H1 (cell line): ENCODE data around the gene SLC3A2. TPM values are rescaled to one million over a fixed set of nuclear protein-coding genes. Genes with fewer than 3 reads are reported as not detected.

Experiments used
- CTCF ChIA-PET: fragments of 300-600 bp; sonication (Branson Sonifier 250); formaldehyde crosslinking; loops from one replicate; lab custom pipeline; 2021; ENCODE audit not compliant: partially characterized antibody; lab: Charles Lee
- POLR2A ChIA-PET: fragments of 300-600 bp; sonication (Branson Sonifier 250); formaldehyde crosslinking; loops from one replicate; lab custom pipeline; 2021; ENCODE audit warnings: inconsistent platforms; ENCODE audit not compliant: partially characterized antibody; lab: Charles Lee
- DNase-seq, 2 experiments: peaks; one replicate each; pipeline versions ENCODE4 v3.0.0 to v3.0.0-alpha.2; 2010 to 2022; ENCODE audit warnings: low spot score in 2 of 2, low read depth in 1 of 2, mixed read lengths in 1 of 2
- FAIRE-seq: peaks from 2 replicates; lab custom pipeline; 2011; peaks lifted over from hg19 to GRCh38; lab: Jason Lieb, UNC
- H2AFZ ChIP-seq: 2 replicates; pipeline ENCODE4 v1.8.1; 2012; ENCODE audit warnings: low read length, inconsistent platforms
- H2AK5ac ChIP-seq: 2 replicates; pipeline ENCODE4 v1.6.1; 2013; ENCODE audit warnings: low read depth, low read length
- H2BK120ac ChIP-seq: replicated peaks from 2 replicates; pipeline ENCODE3; 2013; ENCODE audit warnings: low read depth, low read length, inconsistent platforms
- H2BK12ac ChIP-seq: 2 replicates; pipeline ENCODE4 v1.6.1; 2013; ENCODE audit warnings: low read depth, low read length
- H2BK15ac ChIP-seq: 2 replicates; pipeline ENCODE4 v1.6.1; 2013; ENCODE audit warnings: low read length
- H2BK20ac ChIP-seq: 2 replicates; pipeline ENCODE4 v1.6.1; 2013; ENCODE audit warnings: low read length
- H2BK5ac ChIP-seq: 2 replicates; pipeline ENCODE4 v1.6.1; 2013; ENCODE audit warnings: low read depth, low read length
- H3K14ac ChIP-seq: 2 replicates; pipeline ENCODE4 v1.6.1; 2013; ENCODE audit warnings: inconsistent platforms; ENCODE audit not compliant: insufficient read length
- H3K18ac ChIP-seq: 2 replicates; pipeline ENCODE4 v1.6.1; 2013; ENCODE audit warnings: low read length; ENCODE audit errors: extremely low read depth
- H3K23ac ChIP-seq: 2 replicates; pipeline ENCODE4 v1.6.1; 2013; ENCODE audit warnings: inconsistent platforms; ENCODE audit not compliant: insufficient read length
- H3K23me2 ChIP-seq: 2 replicates; pipeline ENCODE4 v1.6.1; 2013; ENCODE audit warnings: low read depth, low read length
- H3K27ac ChIP-seq: 2 replicates; pipeline ENCODE4 v1.6.1; 2011; ENCODE audit warnings: low read depth, low read length, inconsistent platforms
- H3K27me3 ChIP-seq, 4 experiments: replicated peaks in 1 of 4; 1 replicate in 1 of 4; 2 replicates in 3 of 4; pipeline versions ENCODE4 v1.6.1 to v1.8.1; 2011 to 2013; ENCODE audit warnings: low read length in 3 of 4, mild to moderate bottlenecking in 3 of 4, inconsistent platforms in 2 of 4, mixed read lengths in 2 of 4, moderate library complexity in 1 of 4; ENCODE audit not compliant: control insufficient read depth in 3 of 4, insufficient read depth in 3 of 4; ENCODE audit errors: extremely low read depth in 1 of 4
- H3K36me3 ChIP-seq, 4 experiments: 2 replicates each; pipeline versions ENCODE4 v1.6.1 to v1.8.1; 2011 to 2013; ENCODE audit warnings: mild to moderate bottlenecking in 4 of 4, low read length in 3 of 4, moderate library complexity in 2 of 4, control low read depth in 1 of 4, inconsistent platforms in 1 of 4; ENCODE audit not compliant: insufficient read depth in 4 of 4, control insufficient read depth in 2 of 4
- H3K4ac ChIP-seq: replicated peaks from 2 replicates; pipeline ENCODE3; 2013; ENCODE audit warnings: low read length, low read depth, mixed read lengths, inconsistent platforms; ENCODE audit not compliant: insufficient read length
- H3K4me1 ChIP-seq, 4 experiments: replicated peaks in 1 of 4; 1 replicate in 1 of 4; 2 replicates in 3 of 4; pipeline versions ENCODE4 v1.6.1 to v1.8.1; 2011 to 2013; ENCODE audit warnings: low read length in 3 of 4, inconsistent platforms in 2 of 4, mixed read lengths in 1 of 4; ENCODE audit not compliant: insufficient read depth in 4 of 4, control insufficient read depth in 3 of 4
- H3K4me2 ChIP-seq, 2 experiments: 2 replicates each; pipeline versions ENCODE4 v1.6.1 to v1.8.1; 2011 to 2013; ENCODE audit warnings: low read depth in 2 of 2, low read length in 2 of 2, control low read depth in 1 of 2, inconsistent platforms in 1 of 2, mild to moderate bottlenecking in 1 of 2; ENCODE audit not compliant: insufficient read depth in 1 of 2
- H3K4me3 ChIP-seq, 4 experiments: fragments of 200-600, 300-600 bp in 1 of 4; sonication (generic), shearing (Covaris generic), sonication (Bioruptor Twin) in 1 of 4; 2 replicates each; pipeline versions ENCODE4 v1.5.1 to v1.8.1; 2011 to 2016; ENCODE audit warnings: low read length in 4 of 4, low read depth in 3 of 4, control low read depth in 2 of 4, inconsistent platforms in 2 of 4, mild to moderate bottlenecking in 2 of 4, mixed read lengths in 1 of 4, moderate library complexity in 1 of 4; ENCODE audit not compliant: insufficient read depth in 2 of 4; ENCODE audit errors: extremely low read depth in 1 of 4
- H3K56ac ChIP-seq: replicated peaks from 2 replicates; pipeline ENCODE3; 2013; ENCODE audit warnings: low read depth, mild to moderate bottlenecking, mixed read lengths, low read length, inconsistent platforms; ENCODE audit not compliant: insufficient read length
- H3K79me1 ChIP-seq: 2 replicates; pipeline ENCODE4 v1.6.1; 2013; ENCODE audit warnings: low read depth, low read length, control low read depth
- H3K79me2 ChIP-seq, 2 experiments: 2 replicates each; pipeline versions ENCODE4 v1.6.1 to v1.8.1; 2012 to 2013; ENCODE audit warnings: low read length in 2 of 2, mild to moderate bottlenecking in 2 of 2, inconsistent platforms in 1 of 2; ENCODE audit not compliant: insufficient read depth in 2 of 2, control insufficient read depth in 1 of 2
- H3K9ac ChIP-seq, 4 experiments: replicated peaks in 1 of 4; 1 replicate in 1 of 4; 2 replicates in 3 of 4; pipeline versions ENCODE4 v1.6.1 to v1.8.1; 2011 to 2013; ENCODE audit warnings: low read depth in 3 of 4, low read length in 3 of 4, control low read depth in 2 of 4, mild to moderate bottlenecking in 2 of 4, moderate library complexity in 2 of 4, inconsistent platforms in 1 of 4; ENCODE audit errors: extremely low read depth in 1 of 4
- H3K9me3 ChIP-seq, 2 experiments: 2 replicates each; pipeline versions ENCODE4 v1.6.1 to v1.8.1; 2012 to 2013; ENCODE audit warnings: mild to moderate bottlenecking in 2 of 2, moderate library complexity in 2 of 2, control low read depth in 1 of 2, inconsistent platforms in 1 of 2, low read depth in 1 of 2, low read length in 1 of 2, mixed read lengths in 1 of 2; ENCODE audit not compliant: insufficient read depth in 2 of 2
- H4K20me1 ChIP-seq, 2 experiments: replicated peaks in 1 of 2; 2 replicates each; pipeline versions ENCODE3 to v1.8.1; 2011 to 2013; ENCODE audit warnings: inconsistent platforms in 2 of 2, low read length in 2 of 2, mild to moderate bottlenecking in 1 of 2; ENCODE audit not compliant: insufficient read depth in 2 of 2, control insufficient read depth in 1 of 2
- H4K5ac ChIP-seq: 2 replicates; pipeline ENCODE4 v1.6.1; 2013; ENCODE audit warnings: low read length, low read depth, mixed read lengths, inconsistent platforms; ENCODE audit not compliant: insufficient read length
- H4K8ac ChIP-seq: 2 replicates; pipeline ENCODE4 v1.8.0; 2013; ENCODE audit warnings: mild to moderate bottlenecking, moderate library complexity, low read length, inconsistent platforms; ENCODE audit not compliant: insufficient read depth; ENCODE audit errors: extremely low read depth
- H4K91ac ChIP-seq: replicated peaks from 2 replicates; pipeline ENCODE3; 2013; ENCODE audit warnings: low read length, mixed read lengths, inconsistent platforms; ENCODE audit not compliant: insufficient read length
- ATF2 ChIP-seq: IDR thresholded peaks from 2 replicates; pipeline ENCODE4 v1.6.1; 2012; ENCODE audit warnings: low read length, inconsistent platforms
- EGR1 ChIP-seq: IDR thresholded peaks from 2 replicates; pipeline ENCODE4 v1.6.1; 2011; ENCODE audit warnings: low read depth, low read length, borderline replicate concordance
- JUND ChIP-seq: IDR thresholded peaks from 2 replicates; pipeline ENCODE4 v1.6.1; 2011; ENCODE audit warnings: mild to moderate bottlenecking, improper control_type of control experiment, low read length
- NANOG ChIP-seq: IDR thresholded peaks from 2 replicates; pipeline ENCODE4 v1.6.1; 2011; ENCODE audit warnings: low read length, low read depth, mild to moderate bottlenecking, inconsistent platforms; ENCODE audit not compliant: insufficient read depth, poor library complexity, severe bottlenecking
- WGBS, 2 experiments: shearing (Covaris generic) in 1 of 2; methylation state at CpG; one replicate each; pipeline versions ENCODE4 v1.1.6 to v1.1.7; 2013 to 2015; ENCODE audit warnings: low lambda C conversion rate in 2 of 2, mixed read lengths in 2 of 2, inconsistent platforms in 1 of 2, low coverage in 1 of 2, missing lambda C conversion rate in 1 of 2; ENCODE audit not compliant: insufficient replicate concordance in 2 of 2, insufficient coverage in 1 of 2, insufficient read length in 1 of 2; ENCODE audit errors: extremely low coverage in 1 of 2, missing lambda C conversion rate in 1 of 2; 5-methylcytosine and 5-hydroxymethylcytosine counted together
- polyA plus RNA-seq, 7 experiments: library from polyadenylated mRNA; depleted of rRNA in 3 of 7; stranded (reverse) in 5 of 7; unstranded in 2 of 7; fragments of >200 nt in 5 of 7; fragments of 200-250 nt in 2 of 7; gene quantifications; 1 replicate in 5 of 7; 2 replicates in 1 of 7; 4 replicates in 1 of 7; pipeline versions ENCODE4 v1.2.1 to v1.2.3, GENCODE V29; 2011 to 2013; ENCODE audit warnings: missing spikeins in 2 of 7, mixed read lengths in 2 of 7
- total RNA-seq: library from RNA; stranded (reverse); fragmentation: NEBNext Ultra II Directional; extraction: Animal tissue kit (Norgen Biotek cat#: 25700); gene quantifications from 2 replicates; pipeline ENCODE4 v1.2.1, GENCODE V29; 2021

SLC3A2 gene
- total and polyA plus RNA-seq, 2 of the 8 experiments (the other 6 are each of a cell fraction or from before 2014, with no cell fraction given), result 410 to 435 TPM

DNA sequence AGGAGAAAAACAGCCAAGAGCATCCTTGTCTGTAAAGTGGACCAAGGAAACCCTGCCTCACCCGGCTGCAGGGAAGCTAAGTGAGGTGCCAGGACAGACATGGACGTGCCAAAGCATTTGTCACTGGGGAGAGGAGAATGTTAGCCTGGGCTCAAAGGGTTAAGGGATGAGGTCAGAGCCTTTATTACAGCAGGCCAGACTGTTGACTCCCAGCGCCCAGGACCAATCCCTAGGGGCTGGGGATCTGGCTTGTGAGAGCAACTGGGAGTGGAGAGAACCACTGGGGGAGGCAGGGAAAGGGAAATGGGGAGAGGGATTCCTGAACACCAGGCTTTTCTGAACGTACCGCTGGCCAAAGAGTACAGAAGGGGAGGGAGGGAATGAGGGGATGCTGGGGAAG is 37.8 kb downstream of the SLC3A2 start:
- Histone ChIP-seq H3K23me2 (no peaks in the 10 kb centered on the region; the same call in 1 of the 2 replicates), H2AFZ (peak overlapping the region; percentile 77; the same call in 1 of the 2 replicates), H4K5ac (no peak overlapping the region), H3K4me1 (peaks cover 0 to 18% (median 9%) of the 10 kb centered on the region in 4 experiments; a peak in 6 of 7 replicates), H2BK12ac (0 out of 2 replicates have a peak overlapping the region, but pooled peaks have one; percentile 27), H3K23ac (no peak overlapping the region), H2BK20ac (0 out of 2 replicates have a peak overlapping the region, but pooled peaks have one; percentile 32), H3K4ac (no peak overlapping the region), H3K79me1 (no peaks in the 10 kb centered on the region), H3K27ac (no peak overlapping the region), H2BK120ac (no peak overlapping the region), H2BK5ac (no peak overlapping the region), H3K18ac (no peak overlapping the region), H2AK5ac (no peak overlapping the region), H3K9ac (no peak overlapping the region), H3K79me2 (no peaks in the 10 kb centered on the region), H2BK15ac (0 out of 2 replicates have a peak overlapping the region, but pooled peaks have one; percentile 29), H4K91ac (no peak overlapping the region), H3K4me2 (no peak overlapping the region), H3K36me3 (no peaks in the 10 kb centered on the region), H4K8ac (no peak overlapping the region), H3K27me3 (peaks cover 0 to 10% (median 7%) of the 10 kb centered on the region in 4 experiments; a peak in 6 of 7 replicates), H3K56ac (no peak overlapping the region), H4K20me1 (no peaks in the 10 kb centered on the region), H3K14ac (no peak overlapping the region), H3K4me3 (no peak overlapping the region), H3K9me3 (no peaks in the 10 kb centered on the region)
- 60% methylated on average over 3 of the region's 5 CpGs; no CpG with 5 or more reads in 1 of the 2 experiments for WGBS, 2 experiments
- FAIRE-seq (no peak), DNase-seq (no peak)
- TF ChIP-seq EGR1, result no peak
- TF ChIP-seq NANOG, result no peak
- peak; percentile 43; the same call in 1 of the 2 replicates for TF ChIP-seq ATF2
- TF ChIP-seq JUND, result 0 out of 2 replicates have a peak, but pooled peaks have one; percentile 29
- CTCF ChIA-PET, result interaction anchor here (0.6 to 16.5 kb wide), 5 partner anchors 12 to 294 kb away, joined by 3 to 232 read pairs (median 68); no protein-coding TSS in a partner anchor
- POLR2A ChIA-PET, result interaction anchor here (1.3 to 57.8 kb wide), 7 partner anchors 9 to 78 kb away, joined by 6 to 1185 read pairs (median 19); partner anchors contain the start of gene SLC3A2
